HG03378 (cell line): ENCODE measurements around the gene NDFIP2.
"Not testable (repeated sequence)": the region's sequence is repeated elsewhere in the genome, so short reads cannot be mapped to it uniquely, and the experiment has no call there.

Source experiments
- ATAC-seq: cut with Tn5 transposase; IDR thresholded peaks from one replicate; pipeline ENCODE4 v1.9.1; 2021; ENCODE audit warnings: mild to moderate bottlenecking, moderate library complexity; ENCODE audit not compliant: unreplicated experiment

The NDFIP2 gene

GRCh38 chr13:79585033-79585432, 104.1 kb downstream of the NDFIP2 start:
- ATAC-seq: no peak

GRCh38 chr13:79589603-79590393, 108.8 kb downstream of the NDFIP2 start:
- no peak for ATAC-seq

- ATAC-seq: no peak
These were observed 109.4 kb downstream of the NDFIP2 start for GRCh38 chr13:79590394-79590676.

GRCh38 chr13:79591493-79591892, 110.5 kb downstream of the NDFIP2 start:
- no peak for ATAC-seq

GRCh38 chr13:79593121-79593520, 112.2 kb downstream of the NDFIP2 start:
- no peak for ATAC-seq

GRCh38 chr13:79593641-79594275, 112.8 kb downstream of the NDFIP2 start:
- ATAC-seq: no peak

GRCh38 chr13:79600146-79600545, 119.2 kb downstream of the NDFIP2 start:
- ATAC-seq: not testable (repeated sequence)

- no peak for ATAC-seq
These were observed 122.0 kb downstream of the NDFIP2 start for GRCh38 chr13:79602936-79603335.

GRCh38 chr13:79604752-79605151, 123.8 kb downstream of the NDFIP2 start:
- no peak for ATAC-seq
